Left ventricle myocardium inferior (tissue), 1 donor: ENCODE measurements around the gene CD164. TPM values are rescaled to one million over a fixed set of nuclear protein-coding genes. Genes with fewer than 3 reads are reported as not detected.

Experiments used
- DNase-seq: peaks from one replicate; pipeline ENCODE4 v3.0.0-alpha.2; 2020
- H3K27ac ChIP-seq: fragments of 200-600 bp; replicated peaks from 2 replicates; pipeline ENCODE4 v1.8.0; 2021
- H3K27me3 ChIP-seq: fragments of 200-600 bp; 2 replicates; pipeline ENCODE4 v1.8.0; 2021; ENCODE audit warnings: low read depth
- H3K36me3 ChIP-seq: fragments of 200-600 bp; 2 replicates; pipeline ENCODE4 v1.8.0; 2021
- H3K4me1 ChIP-seq: fragments of 200-600 bp; 2 replicates; pipeline ENCODE4 v1.8.0; 2021
- H3K4me3 ChIP-seq: fragments of 200-600 bp; 2 replicates; pipeline ENCODE4 v1.8.0; 2021; ENCODE audit warnings: mild to moderate bottlenecking, moderate library complexity
- H3K9me3 ChIP-seq: fragments of 200-600 bp; replicated peaks from 2 replicates; pipeline ENCODE4 v1.8.0; 2021
- CTCF ChIP-seq: fragments of 200-600 bp; IDR thresholded peaks from 2 replicates; pipeline ENCODE4 v1.8.0; 2021; ENCODE audit warnings: antibody characterized with exemption, mild to moderate bottlenecking, borderline replicate concordance
- intact Hi-C: fragments of 100-400 bp; cut with micrococcal nuclease; formaldehyde crosslinking; loops from one replicate; pipeline ENCODE4 v1.11.0; 2022
- total RNA-seq: library from RNA; stranded (reverse); fragmentation: NEBNext Ultra II Directional; extraction: Animal tissue kit (Norgen Biotek cat#: 25700); gene quantifications from one replicate; pipeline ENCODE4 v1.2.1, GENCODE V29; 2021
- donor health status: DM: no; HTN: yes; CAD: no; lungs with severe emphysema.

Gene CD164
- total RNA-seq, 1 donor from 2014 or later = 93.3 TPM

- Histone ChIP-seq H3K27me3 (no peaks in the 10 kb centered on the region), H3K9me3 (no peaks in the 10 kb centered on the region), H3K4me3 (no peak overlapping the region), H3K36me3 (peaks cover 80% of the 10 kb centered on the region), H3K4me1 (peaks cover 42% of the 10 kb centered on the region), H3K27ac (no peak overlapping the region)
- intact Hi-C loops = no loop called here
- DNase-seq = no peak
- TF ChIP-seq CTCF = no peak
Observed at GRCh38 chr6:109374326-109374892, 7.9 kb downstream of the CD164 start.

- intact Hi-C loops = no loop called here
- no peak for DNase-seq
- Histone ChIP-seq H3K9me3 (no peaks in the 10 kb centered on the region), H3K4me1 (peaks cover 35% of the 10 kb centered on the region), H3K36me3 (peaks cover 87% of the 10 kb centered on the region), H3K27ac (no peak overlapping the region), H3K27me3 (no peaks in the 10 kb centered on the region), H3K4me3 (no peak overlapping the region)
- no peak for TF ChIP-seq CTCF
Observed at GRCh38 chr6:109373762-109374161, 8.5 kb downstream of the CD164 start.

- H3K36me3 ChIP-seq = peaks cover 89% of the 10 kb centered on the region
- DNase-seq = no peak
- H3K27ac ChIP-seq = no peak overlapping the region
- intact Hi-C loops = no loop called here
- TF ChIP-seq CTCF = no peak
- H3K27me3 ChIP-seq = no peaks in the 10 kb centered on the region
- no peaks in the 10 kb centered on the region for H3K9me3 ChIP-seq
- H3K4me3 ChIP-seq = no peak overlapping the region
- peaks cover 31% of the 10 kb centered on the region for H3K4me1 ChIP-seq
Observed at GRCh38 chr6:109373331-109373730, 8.9 kb downstream of the CD164 start.

- Histone ChIP-seq H3K4me1 (peaks cover 20% of the 10 kb centered on the region), H3K27ac (no peak overlapping the region), H3K4me3 (no peak overlapping the region), H3K36me3 (peaks cover 90% of the 10 kb centered on the region), H3K9me3 (no peaks in the 10 kb centered on the region), H3K27me3 (no peaks in the 10 kb centered on the region)
- intact Hi-C loops = no loop called here
- no peak for TF ChIP-seq CTCF
- no peak for DNase-seq
Observed at GRCh38 chr6:109372130-109372529, 10.1 kb downstream of the CD164 start.

GRCh38 chr6:109370792-109371191 lies 11.5 kb downstream of the CD164 start:
- intact Hi-C loops = no loop called here
- DNase-seq = no peak
- peaks cover 90% of the 10 kb centered on the region for H3K36me3 ChIP-seq

More at GRCh38 chr6:109370792-109371191, 11.5 kb downstream of the CD164 start:
- TF ChIP-seq CTCF = no peak
- H3K27me3 ChIP-seq = no peaks in the 10 kb centered on the region
- H3K9me3 ChIP-seq = no peaks in the 10 kb centered on the region
- H3K4me1 ChIP-seq = peaks cover 20% of the 10 kb centered on the region
- H3K4me3 ChIP-seq = no peak overlapping the region
- no peak overlapping the region for H3K27ac ChIP-seq
